Hepatic stellate cell (primary cell): Measurements from ENCODE around the gene EVA1B.

Source experiments
- DNase-seq: peaks from one replicate; pipeline ENCODE4 v3.0.0; 2011; ENCODE audit warnings: low spot score

Gene EVA1B

GRCh38 chr1:36279110-36279788 is 44.2 kb downstream of the EVA1B start:
- DNase-seq: no peak

- DNase-seq: no peak
These were observed 46.8 kb downstream of the EVA1B start for GRCh38 chr1:36276688-36277087.

GRCh38 chr1:36274201-36274600 is 49.2 kb downstream of the EVA1B start:
- no peak for DNase-seq

GRCh38 chr1:36273024-36273423 is 50.4 kb downstream of the EVA1B start:
- no peak for DNase-seq
